IPS-20b (cell line): Measurements from ENCODE around the gene ZDHHC11.
"Not testable (repeated sequence)": the region's sequence is repeated elsewhere in the genome, so short reads cannot be mapped to it uniquely, and the experiment has no call there.

Experiments
- H3K27ac ChIP-seq: one replicate; pipeline ENCODE4 v1.5.1; 2013; ENCODE audit warnings: low read length
- H3K27me3 ChIP-seq: 2 replicates; pipeline ENCODE4 v1.6.1; 2013; ENCODE audit warnings: mild to moderate bottlenecking, low read length, inconsistent platforms; ENCODE audit not compliant: insufficient read depth
- H3K36me3 ChIP-seq: 2 replicates; pipeline ENCODE4 v1.6.1; 2013; ENCODE audit warnings: low read depth, mild to moderate bottlenecking, inconsistent platforms, low read length, moderate library complexity; ENCODE audit not compliant: insufficient read depth
- H3K4me1 ChIP-seq: 2 replicates; pipeline ENCODE4 v1.6.1; 2013; ENCODE audit warnings: mild to moderate bottlenecking, control low read depth, inconsistent platforms, low read length, moderate library complexity; ENCODE audit not compliant: insufficient read depth
- H3K4me3 ChIP-seq: 2 replicates; pipeline ENCODE4 v1.5.1; 2013; ENCODE audit warnings: mild to moderate bottlenecking, low read length, inconsistent platforms
- H3K9ac ChIP-seq: 2 replicates; pipeline ENCODE4 v1.6.1; 2013; ENCODE audit warnings: low read depth, mild to moderate bottlenecking, inconsistent platforms, low read length, moderate library complexity
- H3K9me3 ChIP-seq: 2 replicates; pipeline ENCODE4 v1.6.1; 2013; ENCODE audit warnings: mild to moderate bottlenecking, low read depth, low read length, inconsistent platforms; ENCODE audit not compliant: insufficient read depth

Gene ZDHHC11

DNA sequence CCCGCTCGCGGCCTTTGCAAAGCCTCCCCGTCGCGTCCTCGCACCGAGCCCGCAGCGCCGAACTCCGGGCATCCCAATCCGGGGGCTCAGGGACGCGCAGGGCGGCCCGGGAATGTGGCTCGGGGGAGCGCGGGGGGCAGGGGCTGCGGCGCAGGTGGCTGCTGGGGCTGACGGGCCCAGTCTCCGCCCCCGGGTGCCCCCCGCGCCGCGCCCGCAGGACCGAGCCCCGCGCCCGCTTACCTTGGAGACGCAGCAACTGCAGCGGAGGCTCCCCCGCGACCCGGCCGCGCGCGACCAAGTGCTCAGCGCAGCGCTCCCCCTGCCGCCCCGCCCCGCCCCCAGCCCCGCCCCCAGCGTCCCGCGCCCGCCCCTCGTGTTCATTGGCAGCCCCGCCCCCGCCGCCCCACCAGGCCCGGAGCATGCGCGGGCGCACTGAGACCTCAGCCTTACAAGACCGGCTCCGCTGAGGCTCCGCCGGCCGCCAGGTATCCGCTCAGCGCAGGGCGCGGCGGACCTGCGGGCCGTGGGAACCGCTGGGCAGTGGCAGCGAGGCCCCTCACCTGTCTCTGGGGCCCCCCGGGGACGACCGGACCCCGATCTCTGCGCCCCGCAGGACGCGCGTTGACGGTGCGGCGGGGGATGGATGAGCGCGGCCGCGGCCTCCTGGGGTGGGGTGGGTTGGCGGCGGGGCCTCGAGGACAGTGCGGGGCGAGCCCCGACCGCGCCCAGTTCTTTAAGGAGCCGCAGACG, 66.2 kb downstream of the ZDHHC11 start, which contains the start of gene ZDHHC11B:
ZDHHC11B (minus strand) TSS at position 302 of the 750 bp plus-strand sequence. CDS start 17,810 bp downstream, outside the sequence.
- H3K36me3 ChIP-seq, H3K4me1 ChIP-seq, H3K27ac ChIP-seq, H3K9ac ChIP-seq: not testable (repeated sequence)
- peaks cover 10% of the 10 kb centered on the region; the same call in 1 of the 2 replicates for H3K9me3 ChIP-seq
- H3K27me3 ChIP-seq, result peaks cover 28% of the 10 kb centered on the region
- H3K4me3 ChIP-seq, result peak within 1 kb of the TSS; percentile 57; the same call in 1 of the 2 replicates

DNA sequence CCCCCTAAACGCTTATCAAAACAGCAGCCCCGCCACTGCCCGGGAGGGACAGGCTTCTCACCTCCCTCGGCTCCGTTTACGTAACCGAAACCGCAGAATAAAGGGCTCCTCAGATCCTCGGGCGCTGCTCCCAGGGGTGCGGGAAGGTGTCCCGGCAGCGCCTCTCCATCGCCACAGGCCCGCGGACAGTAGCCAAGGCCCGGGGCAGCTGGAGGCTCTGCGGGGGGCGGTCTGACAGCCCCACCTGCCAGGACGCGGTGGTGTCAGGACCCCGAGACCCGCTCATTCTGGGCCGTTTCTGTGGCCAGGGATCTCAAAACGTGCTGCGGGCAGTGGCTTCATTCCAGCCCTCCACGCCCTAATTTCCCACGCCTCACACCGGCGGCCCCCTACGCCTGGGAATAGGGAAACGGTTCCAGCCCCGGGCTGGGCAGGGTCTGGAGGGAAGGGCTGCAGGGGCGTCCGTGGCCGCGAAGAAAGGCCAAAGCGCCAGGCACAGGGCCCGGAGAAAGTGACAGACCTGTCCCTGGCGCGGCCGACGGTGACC, 66.8 kb downstream of the ZDHHC11 start:
- H3K9me3 ChIP-seq, H3K9ac ChIP-seq, H3K4me1 ChIP-seq, H3K36me3 ChIP-seq, H3K27ac ChIP-seq: not testable (repeated sequence)
- Histone ChIP-seq H3K4me3 (peak overlapping the region; percentile 38; the same call in 1 of the 2 replicates), H3K27me3 (peaks cover 28% of the 10 kb centered on the region)

- H3K9ac ChIP-seq, result not testable (repeated sequence)
Measured at GRCh38 chr5:783049-783802, 67.6 kb downstream of the ZDHHC11 start.

DNA sequence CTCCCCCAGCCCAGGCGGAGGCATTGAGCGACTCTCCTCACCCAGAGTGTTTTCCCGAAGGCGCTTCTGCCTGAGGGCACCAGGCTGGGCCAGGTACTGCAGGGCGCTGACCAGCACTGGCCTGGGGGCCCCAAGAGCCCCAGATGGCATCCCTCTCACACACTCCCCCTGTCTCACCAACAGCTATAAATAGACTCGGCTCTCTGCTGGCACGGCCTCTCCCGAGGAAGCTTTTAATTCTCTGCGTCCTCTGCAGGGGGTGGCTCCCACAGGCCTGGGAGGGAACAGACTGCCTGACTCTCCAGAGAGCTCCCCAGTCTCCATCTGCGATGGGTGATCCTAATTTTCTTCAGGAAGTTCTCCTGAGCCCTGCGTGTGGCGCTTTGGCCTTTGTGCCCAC, 68.4 kb downstream of the ZDHHC11 start:
- H3K27me3 ChIP-seq, result peaks cover 23% of the 10 kb centered on the region

More at GRCh38 chr5:783049-783802, 67.6 kb downstream of the ZDHHC11 start:
- not testable (repeated sequence) for H3K27ac ChIP-seq, H3K4me1 ChIP-seq, H3K4me3 ChIP-seq, H3K36me3 ChIP-seq, H3K9me3 ChIP-seq
- peaks cover 25% of the 10 kb centered on the region for H3K27me3 ChIP-seq

GRCh38 chr5:780571-780970, 70.2 kb downstream of the ZDHHC11 start:
- H3K36me3 ChIP-seq, result not testable (repeated sequence)

More for the DNA sequence above, 68.4 kb downstream of the ZDHHC11 start:
- H3K9me3 ChIP-seq, H3K4me1 ChIP-seq, H3K27ac ChIP-seq, H3K4me3 ChIP-seq, H3K36me3 ChIP-seq, H3K9ac ChIP-seq: not testable (repeated sequence)

DNA sequence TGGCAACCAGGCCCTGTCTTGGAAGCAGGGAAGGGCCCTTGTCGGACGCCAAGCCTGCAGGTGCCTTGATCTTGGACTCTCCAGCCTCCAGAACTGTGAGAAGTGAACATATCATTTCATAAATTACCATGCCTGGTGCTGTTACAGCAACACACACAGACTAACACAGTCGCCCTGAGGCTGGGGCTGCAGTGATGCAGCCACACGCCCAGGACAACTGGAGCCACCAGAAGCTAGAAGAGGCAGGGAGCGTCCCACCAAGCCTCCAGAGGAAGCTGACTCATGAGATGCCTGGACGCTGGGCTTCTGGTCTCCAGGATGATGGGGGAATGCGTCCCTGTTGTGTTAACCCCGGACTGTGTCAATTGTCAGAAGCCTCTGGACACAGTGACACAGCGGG, 71.8 kb downstream of the ZDHHC11 start:
- not testable (repeated sequence) for H3K9me3 ChIP-seq, H3K4me3 ChIP-seq, H3K27ac ChIP-seq, H3K9ac ChIP-seq, H3K4me1 ChIP-seq, H3K36me3 ChIP-seq
- H3K27me3 ChIP-seq, result peaks cover 11% of the 10 kb centered on the region

More at GRCh38 chr5:780571-780970, 70.2 kb downstream of the ZDHHC11 start:
- not testable (repeated sequence) for H3K27ac ChIP-seq, H3K4me3 ChIP-seq, H3K9me3 ChIP-seq, H3K9ac ChIP-seq, H3K4me1 ChIP-seq
- H3K27me3 ChIP-seq, result peaks cover 21% of the 10 kb centered on the region

DNA sequence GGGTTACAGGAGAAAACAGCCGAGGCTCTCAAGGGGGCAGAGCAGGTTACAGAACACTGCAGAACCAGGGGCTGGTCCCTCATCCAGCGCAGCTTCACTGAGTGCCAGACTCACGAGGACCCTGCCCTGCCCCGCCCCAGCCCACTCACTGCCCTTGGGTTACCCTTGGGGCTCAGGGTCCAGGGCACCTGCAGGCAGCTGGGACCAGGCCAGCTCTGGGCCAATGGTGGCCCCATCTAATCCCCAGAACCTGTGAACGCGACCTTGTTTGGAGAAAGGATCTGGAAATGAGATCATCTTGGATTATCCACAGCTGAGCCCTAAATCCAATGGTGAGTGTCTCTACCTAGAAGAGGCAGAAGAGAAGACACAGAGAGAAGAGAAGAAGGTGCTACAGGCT, 72.4 kb downstream of the ZDHHC11 start:
- H3K9me3 ChIP-seq, H3K9ac ChIP-seq, H3K4me1 ChIP-seq, H3K27ac ChIP-seq, H3K36me3 ChIP-seq, H3K4me3 ChIP-seq, H3K27me3 ChIP-seq: not testable (repeated sequence)

DNA sequence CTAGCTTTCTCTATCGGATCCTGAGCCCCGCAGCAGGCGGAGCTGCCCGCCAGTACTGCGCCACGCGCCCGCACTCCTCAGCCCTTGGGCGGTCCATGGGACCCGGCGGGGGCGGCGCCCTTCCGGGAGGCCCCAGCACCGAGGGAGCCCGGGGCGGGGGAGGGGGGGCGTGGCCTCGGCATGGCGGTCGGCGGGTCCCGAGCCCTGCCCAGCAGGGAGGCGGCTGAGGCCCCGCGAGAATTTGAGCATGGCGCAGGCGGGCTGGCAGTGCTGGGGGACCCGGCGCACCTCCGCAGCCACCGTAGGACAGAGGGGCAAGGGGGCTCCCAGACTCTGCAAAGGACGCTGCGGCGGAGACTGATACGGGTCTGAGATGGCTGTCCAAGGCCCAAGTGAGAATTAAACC, 73.0 kb downstream of the ZDHHC11 start:
- H3K27ac ChIP-seq, result no peak overlapping the region
- no peak overlapping the region for H3K4me3 ChIP-seq
- H3K27me3 ChIP-seq, result 0 out of 2 replicates have a peak, but pooled peaks cover under 1% of the 10 kb centered on the region

DNA sequence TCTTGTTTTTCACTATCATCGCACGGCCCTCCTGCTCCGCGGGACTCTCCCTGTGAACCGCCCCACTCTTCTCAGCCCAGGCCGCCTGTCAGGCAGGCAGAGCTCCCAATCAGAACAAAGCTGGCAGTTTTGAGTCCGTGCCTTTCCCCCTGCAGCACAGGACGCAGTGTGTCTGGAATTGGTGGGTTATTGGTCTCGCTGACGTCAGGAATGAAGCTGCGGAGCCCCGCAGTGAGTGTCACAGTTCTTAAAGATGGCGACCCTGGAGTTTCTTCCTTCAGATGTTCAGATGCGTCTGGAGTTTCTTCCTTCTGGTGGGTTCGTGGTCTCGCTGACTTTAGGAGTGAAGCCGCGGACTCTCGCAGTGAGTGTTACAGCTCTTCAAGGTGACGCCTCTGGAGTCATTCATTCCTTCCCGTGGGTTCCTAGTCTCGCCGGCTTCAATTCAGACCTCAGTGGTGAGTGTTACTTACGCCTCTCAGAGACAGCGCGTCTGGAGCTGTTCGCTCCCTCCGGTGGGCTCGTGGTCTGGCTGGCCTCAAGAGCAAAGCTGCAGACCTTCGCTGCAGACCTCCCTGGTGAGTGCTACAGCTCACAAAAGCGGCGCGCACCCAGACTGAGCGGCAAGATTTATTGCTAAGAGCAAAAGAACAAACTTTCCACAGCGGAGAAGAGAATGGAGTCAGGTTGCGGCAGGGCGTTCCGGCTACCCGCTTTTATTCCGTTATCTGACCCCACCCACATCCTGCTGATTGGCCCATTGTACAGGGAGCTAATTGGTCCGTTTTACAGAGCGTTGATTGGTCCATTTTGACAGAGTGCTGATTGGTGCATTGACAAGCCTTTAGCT, 73.7 kb downstream of the ZDHHC11 start:
- H3K27me3 ChIP-seq, result no peaks in the 10 kb centered on the region
- H3K36me3 ChIP-seq, result no peaks in the 10 kb centered on the region
- no peak overlapping the region for H3K27ac ChIP-seq
- H3K9ac ChIP-seq, result no peak overlapping the region
- H3K4me3 ChIP-seq, result no peak overlapping the region
- H3K9me3 ChIP-seq, result no peaks in the 10 kb centered on the region
- H3K4me1 ChIP-seq, result no peaks in the 10 kb centered on the region

More for the DNA sequence above, 73.0 kb downstream of the ZDHHC11 start:
- Histone ChIP-seq H3K9me3 (no peaks in the 10 kb centered on the region), H3K9ac (no peak overlapping the region), H3K36me3 (no peaks in the 10 kb centered on the region), H3K4me1 (no peaks in the 10 kb centered on the region)

GRCh38 chr5:775961-776861, 74.6 kb downstream of the ZDHHC11 start:
- Histone ChIP-seq H3K36me3 (no peaks in the 10 kb centered on the region), H3K9me3 (no peaks in the 10 kb centered on the region), H3K27ac (no peak overlapping the region), H3K27me3 (no peaks in the 10 kb centered on the region), H3K9ac (no peak overlapping the region), H3K4me1 (no peaks in the 10 kb centered on the region), H3K4me3 (no peak overlapping the region)
